Mucosa of descending colon (tissue), 3 donors: Measurements from ENCODE around the gene MARK2. TPM values are rescaled to one million over a fixed set of nuclear protein-coding genes. Genes with fewer than 3 reads are reported as not detected.

Experiments used
- ATAC-seq: fragments of 200-7000 bp; cut with Tn5 transposase; one replicate; pipeline ENCODE4 v1.9.1; 2020; ENCODE audit warnings: mild to moderate bottlenecking, moderate library complexity
- DNase-seq, 3 donors: peaks; one replicate each; pipeline ENCODE4 v3.0.0-alpha.2; 2020
- H3K36me3 ChIP-seq: fragments of 200-600 bp; one replicate; pipeline ENCODE4 v1.8.0; 2021; ENCODE audit warnings: low read depth, mild to moderate bottlenecking
- H3K4me1 ChIP-seq: fragments of 200-600 bp; one replicate; pipeline ENCODE4 v1.8.0; 2021; ENCODE audit warnings: low read depth, mild to moderate bottlenecking
- H3K4me3 ChIP-seq: fragments of 200-600 bp; one replicate; pipeline ENCODE4 v1.8.0; 2021; ENCODE audit warnings: mild to moderate bottlenecking
- H3K9me3 ChIP-seq: fragments of 200-600 bp; one replicate; pipeline ENCODE4 v1.8.0; 2021; ENCODE audit warnings: mild to moderate bottlenecking
- CTCF ChIP-seq: fragments of 200-600 bp; IDR thresholded peaks from one replicate; pipeline ENCODE4 v1.8.0; 2022; ENCODE audit warnings: antibody characterized with exemption, mild to moderate bottlenecking
- intact Hi-C, 2 donors: fragments of 100-400 bp; cut with DNase I in 1 of 2; cut with micrococcal nuclease in 1 of 2; formaldehyde crosslinking; loops; one replicate each; pipeline versions ENCODE4 v1.11.0 to v1.11.1; 2022; cut with DNase I, micrococcal nuclease
- total RNA-seq, 3 donors: library from RNA; stranded (reverse); fragmentation: NEBNext Ultra II Directional in 2 of 3; extraction: Animal tissue kit (Norgen Biotek cat#: 25700) in 2 of 3; gene quantifications; one replicate each; pipeline versions ENCODE4 v1.2.1 to v1.2.4, GENCODE V29; 2021 to 2023
- donor health status: DM: no; HTN: no; CAD: no; lungs with moderate emphysema.
- donor health status: DM: no; HTN: no; CAD: no.
- donor health status: DM: no; HTN: yes; CAD: no.

The MARK2 gene
- total RNA-seq, 3 donors from 2014 or later = 71.9 to 111 (median 94.5) TPM

DNA sequence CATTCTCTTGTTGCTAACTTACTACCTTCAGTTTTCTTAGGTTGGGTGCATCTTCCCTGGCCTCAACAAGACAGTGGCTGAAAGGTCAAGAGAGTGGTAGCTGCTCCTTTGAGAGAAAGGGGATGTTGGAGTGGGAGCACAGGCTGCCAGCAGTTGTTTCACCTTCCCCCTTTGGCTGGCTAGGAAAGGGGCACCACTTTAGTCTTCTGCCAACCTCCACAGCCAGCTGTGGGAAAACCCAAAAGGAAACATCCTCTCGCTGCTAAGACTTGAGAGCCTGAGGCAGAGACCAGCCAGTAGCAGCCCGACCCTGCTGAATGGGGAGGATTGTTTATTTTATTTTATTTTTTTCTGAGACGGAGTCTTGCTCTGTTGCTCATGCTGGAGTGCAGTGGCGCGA is 34.4 kb downstream of the MARK2 start:
- no peaks in the 10 kb centered on the region for H3K36me3 ChIP-seq
- peaks cover 46% of the 10 kb centered on the region for H3K4me1 ChIP-seq
- intact Hi-C loops = no loop called here
- no peak for TF ChIP-seq CTCF
- no peak overlapping the region for H3K4me3 ChIP-seq
- DNase-seq (no peak), ATAC-seq (no peak)
- no peaks in the 10 kb centered on the region for H3K9me3 ChIP-seq

- intact Hi-C loops = no loop called here
- no peak for TF ChIP-seq CTCF
- H3K4me3 ChIP-seq = no peak overlapping the region
- peaks cover 45% of the 10 kb centered on the region for H3K4me1 ChIP-seq
- no peaks in the 10 kb centered on the region for H3K9me3 ChIP-seq
- DNase-seq = peak in 1 of 3 donors; percentile 18
- no peak for ATAC-seq
- H3K36me3 ChIP-seq = no peaks in the 10 kb centered on the region
Observed at GRCh38 chr11:63874511-63874910, 35.6 kb downstream of the MARK2 start.

- no peak for TF ChIP-seq CTCF
Observed at GRCh38 chr11:63875506-63876065, 36.7 kb downstream of the MARK2 start.

DNA sequence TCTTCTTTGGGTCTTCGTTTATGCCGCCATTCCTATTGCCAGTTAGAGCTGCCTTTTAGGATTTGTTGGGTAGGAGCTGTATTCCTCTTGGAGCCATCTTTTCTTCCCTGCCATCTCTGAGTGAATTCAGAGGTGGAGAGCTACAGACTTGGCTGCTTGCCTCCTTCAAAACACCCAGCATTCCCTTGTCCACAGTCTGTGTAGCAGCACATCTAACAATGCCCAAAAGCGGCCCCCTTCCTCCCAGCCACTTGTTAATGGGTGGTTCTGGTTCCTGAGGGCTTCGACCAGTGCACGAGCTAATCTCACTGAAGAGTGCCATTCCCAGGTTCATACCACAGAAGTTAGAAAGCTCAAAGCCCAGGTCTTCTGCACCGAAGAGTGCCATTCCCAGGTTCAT is 37.7 kb downstream of the MARK2 start:
- peaks cover 43% of the 10 kb centered on the region for H3K4me1 ChIP-seq
- no peaks in the 10 kb centered on the region for H3K9me3 ChIP-seq
- TF ChIP-seq CTCF = no peak
- ATAC-seq = no peak
- no peaks in the 10 kb centered on the region for H3K36me3 ChIP-seq
- no peak for DNase-seq
- no peak overlapping the region for H3K4me3 ChIP-seq
- intact Hi-C loops = no loop called here

More at GRCh38 chr11:63875506-63876065, 36.7 kb downstream of the MARK2 start:
- intact Hi-C loops = no loop called here
- H3K4me3 ChIP-seq = no peak overlapping the region
- ATAC-seq = no peak
- peaks cover 45% of the 10 kb centered on the region for H3K4me1 ChIP-seq
- no peaks in the 10 kb centered on the region for H3K9me3 ChIP-seq
- H3K36me3 ChIP-seq = no peaks in the 10 kb centered on the region
- DNase-seq = peak in 1 of 3 donors; percentile 20

- DNase-seq (peak in 1 of 3 donors; percentile 8), ATAC-seq (no peak)
- no peaks in the 10 kb centered on the region for H3K9me3 ChIP-seq
- no peak for TF ChIP-seq CTCF
- intact Hi-C loops = no loop called here
- peaks cover 33% of the 10 kb centered on the region for H3K4me1 ChIP-seq
- no peaks in the 10 kb centered on the region for H3K36me3 ChIP-seq
- no peak overlapping the region for H3K4me3 ChIP-seq
Observed at GRCh38 chr11:63877658-63878241, 38.8 kb downstream of the MARK2 start.
